Fibroblast of the conjunctiva (primary cell): Measurements from ENCODE around the gene RXRB.

Experiments used
- DNase-seq: peaks from one replicate; pipeline ENCODE4 v3.0.0-alpha.2; 2010; ENCODE audit warnings: low read depth

The RXRB gene

DNA sequence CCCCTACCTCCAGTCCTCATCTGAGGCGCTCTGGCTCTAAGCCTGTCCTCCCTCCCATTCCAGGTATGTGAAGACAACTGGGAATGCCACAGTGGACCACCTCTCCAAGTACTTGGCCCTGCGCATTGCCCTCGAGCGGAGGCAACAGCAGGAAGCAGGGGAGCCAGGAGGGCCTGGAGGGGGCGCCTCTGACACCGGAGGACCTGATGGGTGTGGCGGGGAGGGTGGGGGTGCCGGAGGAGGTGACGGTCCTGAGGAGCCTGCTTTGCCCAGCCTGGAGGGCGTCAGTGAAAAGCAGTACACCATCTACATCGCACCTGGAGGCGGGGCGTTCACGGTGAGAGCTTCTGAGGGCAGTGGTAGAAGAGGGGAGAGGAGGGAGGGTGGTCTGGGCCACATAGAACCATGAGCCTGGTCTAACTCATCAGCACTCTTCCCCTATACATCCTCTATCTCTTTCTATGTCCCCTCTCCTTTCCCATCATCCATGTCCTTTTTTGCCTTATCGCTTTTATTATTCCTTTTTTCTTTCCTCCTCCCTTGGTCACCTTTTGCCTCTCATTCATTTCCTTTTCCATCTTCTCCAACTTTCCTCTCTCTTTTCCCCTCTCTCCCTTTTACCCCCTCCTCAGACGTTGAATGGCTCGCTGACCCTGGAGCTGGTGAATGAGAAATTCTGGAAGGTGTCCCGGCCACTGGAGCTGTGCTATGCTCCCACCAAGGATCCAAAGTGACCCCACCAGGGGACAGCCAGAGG is 11.4 kb upstream of the RXRB start:
- no peak for DNase-seq

DNA sequence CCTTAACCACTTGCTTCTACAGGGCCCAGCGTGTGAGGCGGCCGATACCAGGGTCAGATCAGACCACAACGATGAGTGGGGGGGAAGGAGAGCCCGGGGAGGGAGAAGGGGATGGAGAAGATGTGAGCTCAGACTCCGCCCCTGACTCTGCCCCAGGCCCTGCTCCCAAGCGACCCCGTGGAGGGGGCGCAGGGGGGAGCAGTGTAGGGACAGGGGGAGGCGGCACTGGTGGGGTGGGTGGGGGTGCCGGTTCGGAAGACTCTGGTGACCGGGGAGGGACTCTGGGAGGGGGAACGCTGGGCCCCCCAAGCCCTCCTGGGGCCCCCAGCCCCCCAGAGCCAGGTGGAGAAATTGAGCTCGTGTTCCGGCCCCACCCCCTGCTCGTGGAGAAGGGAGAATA is 10.7 kb upstream of the RXRB start:
- no peak for DNase-seq

DNA sequence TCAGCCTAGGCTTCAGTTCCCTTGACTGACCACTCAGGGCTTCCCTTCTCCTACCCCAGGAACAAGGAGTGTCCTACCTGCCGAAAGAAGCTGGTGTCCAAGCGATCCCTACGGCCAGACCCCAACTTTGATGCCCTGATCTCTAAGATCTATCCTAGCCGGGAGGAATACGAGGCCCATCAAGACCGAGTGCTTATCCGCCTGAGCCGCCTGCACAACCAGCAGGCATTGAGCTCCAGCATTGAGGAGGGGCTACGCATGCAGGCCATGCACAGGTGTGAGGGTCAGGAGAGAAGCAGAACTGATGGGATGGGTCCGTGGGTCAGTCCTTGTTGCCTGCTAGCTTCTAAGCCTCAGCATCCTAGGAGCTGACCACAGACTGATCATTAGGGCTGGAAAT is 9.4 kb upstream of the RXRB start:
- no peak for DNase-seq

GRCh38 chr6:33208091-33208967 is 7.9 kb upstream of the RXRB start, which contains the start of gene RING1:
Gene RING1 (plus strand): TSS chr6:33208500. CDS start chr6:33208823, 323 bp downstream.
- DNase-seq = no peak

DNA sequence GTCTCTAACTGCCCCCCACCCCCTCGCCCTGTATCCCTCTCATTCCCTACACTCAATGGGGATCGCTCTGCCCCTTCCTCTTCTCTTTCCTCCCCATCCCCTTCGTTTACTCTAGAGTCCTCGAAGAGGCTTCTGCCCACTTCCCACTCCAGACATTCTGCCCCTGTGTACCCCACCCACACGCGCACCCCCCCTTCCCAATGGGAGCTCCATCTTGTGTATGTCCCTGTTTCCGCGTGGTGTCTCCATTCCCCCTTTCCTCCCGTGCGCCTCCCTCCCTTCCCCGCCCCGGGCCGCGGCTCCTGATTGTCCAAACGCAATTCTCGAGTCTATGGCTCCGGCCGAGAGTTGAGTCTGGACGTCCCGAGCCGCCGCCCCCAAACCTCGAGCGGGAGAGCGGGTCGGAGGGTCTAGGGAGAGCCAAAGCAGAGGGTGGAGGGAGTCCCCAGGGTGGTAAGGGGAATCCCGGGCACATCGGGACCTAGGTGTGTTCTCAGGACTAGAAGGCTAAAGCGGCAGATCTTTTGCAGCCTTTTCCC is 7.2 kb upstream of the RXRB start:
- DNase-seq = no peak

DNA sequence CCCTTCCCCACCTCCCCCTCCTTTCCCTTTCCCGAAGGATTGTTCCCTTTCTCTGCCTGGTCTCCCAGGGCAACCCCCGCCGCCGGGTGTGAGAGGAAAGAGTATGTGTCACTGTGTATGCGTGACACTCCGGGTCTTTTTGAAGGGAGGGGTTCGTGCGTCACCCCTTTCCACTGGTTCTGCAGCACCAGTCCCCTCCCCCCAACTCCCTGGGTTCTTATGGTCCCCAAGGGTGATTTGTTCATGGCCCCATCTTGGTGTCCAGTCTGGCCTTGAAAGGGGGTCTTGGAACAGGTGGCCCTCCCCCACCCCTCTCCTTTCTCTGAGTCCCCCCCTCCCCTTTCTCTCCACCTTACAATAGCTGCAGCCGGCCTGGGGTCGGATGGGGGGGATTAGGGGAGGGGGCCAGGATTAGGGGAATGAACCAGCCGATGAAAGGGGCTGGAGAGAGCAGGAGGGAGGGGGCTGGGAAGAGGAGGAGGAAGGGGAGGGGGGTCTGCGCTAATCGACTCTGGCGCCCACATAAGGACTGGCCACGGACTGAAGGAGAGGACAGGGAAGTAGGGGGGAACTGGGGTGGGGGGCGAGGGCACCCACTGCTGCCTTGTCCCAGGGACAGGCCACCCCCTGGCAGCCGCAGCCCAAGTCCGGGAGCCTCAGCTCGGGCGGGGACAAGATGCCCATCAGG is 6.5 kb upstream of the RXRB start:
- DNase-seq = no peak

- no peak for DNase-seq
Measured at GRCh38 chr6:33206027-33206863, 5.8 kb upstream of the RXRB start.

DNA sequence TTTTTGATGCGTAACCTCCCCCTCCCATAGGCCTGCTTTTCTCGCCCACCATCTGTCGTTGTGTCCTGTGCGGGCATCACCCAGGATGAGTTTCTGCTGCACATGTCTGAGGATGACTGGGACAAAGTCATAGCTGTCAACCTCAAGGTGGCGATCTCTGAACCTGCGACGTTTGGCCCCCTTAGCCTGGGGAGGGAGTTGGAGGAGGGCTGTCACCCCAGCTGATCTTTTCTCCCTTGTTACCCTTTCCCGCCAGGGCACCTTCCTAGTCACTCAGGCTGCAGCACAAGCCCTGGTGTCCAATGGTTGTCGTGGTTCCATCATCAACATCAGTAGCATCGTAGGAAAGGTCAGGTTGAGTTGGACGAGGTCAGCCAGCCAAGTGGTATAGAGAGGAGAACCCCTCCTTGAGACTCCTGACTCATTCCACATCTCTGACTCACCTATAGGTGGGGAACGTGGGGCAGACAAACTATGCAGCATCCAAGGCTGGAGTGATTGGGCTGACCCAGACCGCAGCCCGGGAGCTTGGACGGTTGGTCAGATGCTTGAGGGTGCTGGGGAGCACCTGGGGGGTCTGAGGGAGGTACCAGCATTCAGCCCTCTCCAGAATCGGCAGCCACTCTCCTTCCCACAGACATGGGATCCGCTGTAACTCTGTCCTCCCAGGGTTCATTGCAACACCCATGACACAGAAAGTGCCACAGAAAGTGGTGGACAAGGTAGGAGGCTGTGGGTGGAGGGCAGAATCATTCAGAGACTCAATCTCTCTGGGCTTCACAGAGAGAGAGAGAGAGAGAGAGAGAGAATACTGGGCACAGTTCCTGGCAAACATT is 4.9 kb upstream of the RXRB start:
- no peak for DNase-seq

DNA sequence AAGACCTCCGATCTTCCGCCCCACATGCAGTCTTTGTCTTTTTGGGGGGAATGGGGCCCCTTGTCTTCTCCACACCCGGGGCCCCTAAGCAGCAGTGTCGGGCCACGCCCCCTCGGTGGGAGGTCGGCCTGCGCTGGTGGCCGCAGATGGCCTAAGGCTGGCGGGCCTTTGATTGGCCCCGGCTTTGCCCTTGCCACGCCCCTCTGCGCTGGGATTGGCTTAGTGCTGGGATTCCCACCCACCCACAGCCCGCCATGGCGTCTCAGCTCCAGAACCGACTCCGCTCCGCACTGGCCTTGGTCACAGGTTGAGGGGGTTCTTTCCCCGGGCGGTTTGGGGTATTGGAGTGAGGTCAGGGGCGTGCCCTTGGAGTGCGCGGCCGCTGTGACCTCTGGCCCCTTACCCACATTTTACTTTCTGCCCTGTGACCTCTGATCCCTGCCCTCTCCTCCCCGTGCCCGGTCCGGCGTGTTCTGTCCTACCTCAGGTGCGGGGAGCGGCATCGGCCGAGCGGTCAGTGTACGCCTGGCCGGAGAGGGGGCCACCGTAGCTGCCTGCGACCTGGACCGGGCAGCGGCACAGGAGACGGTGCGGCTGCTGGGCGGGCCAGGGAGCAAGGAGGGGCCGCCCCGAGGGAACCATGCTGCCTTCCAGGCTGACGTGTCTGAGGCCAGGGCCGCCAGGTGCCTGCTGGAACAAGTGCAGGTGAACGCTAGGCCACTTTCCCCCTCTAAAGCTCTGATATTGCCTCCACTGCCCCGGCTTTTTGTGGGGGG is 4.1 kb upstream of the RXRB start, which contains the start of gene HSD17B8:
Gene HSD17B8, plus strand, starts transcription at position 241 of the 776 bp plus-strand sequence. Its CDS starts 14 bp downstream, at position 255.
- DNase-seq = peak; percentile 80

- DNase-seq = no peak
Measured at GRCh38 chr6:33204165-33204414, 3.6 kb upstream of the RXRB start.

DNA sequence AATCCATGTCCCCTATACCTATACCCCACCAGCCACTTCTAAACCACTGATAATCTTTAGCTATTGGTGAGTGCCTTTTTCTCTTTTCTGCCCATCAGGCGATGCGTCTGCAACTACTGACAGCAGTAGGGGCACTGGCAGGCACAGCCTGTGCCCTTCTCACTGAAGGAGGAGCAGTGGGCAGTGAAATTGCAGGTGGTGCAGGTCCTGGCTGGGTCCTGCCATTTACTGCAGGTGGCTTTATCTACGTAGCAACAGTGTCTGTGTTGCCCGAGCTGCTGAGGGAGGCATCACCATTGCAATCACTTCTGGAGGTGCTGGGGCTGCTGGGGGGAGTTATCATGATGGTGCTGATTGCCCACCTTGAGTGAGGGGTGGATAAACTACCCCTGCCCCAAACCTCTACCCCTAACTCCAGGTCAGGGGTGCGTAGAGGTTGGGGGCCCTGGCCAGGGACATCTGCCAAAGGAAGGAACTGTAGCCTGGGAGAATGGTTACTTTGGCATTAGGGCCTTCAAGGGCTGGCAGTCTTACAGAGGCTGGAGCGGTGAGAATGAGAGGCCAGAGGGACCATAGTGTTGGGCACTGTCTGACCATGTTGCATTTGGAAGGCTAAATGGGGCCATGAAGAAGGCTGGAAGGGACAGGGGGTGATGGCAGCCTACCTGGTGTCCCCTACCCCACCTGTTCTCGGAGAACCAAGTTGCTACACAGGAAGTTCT is 3.1 kb upstream of the RXRB start:
- no peak for DNase-seq

- DNase-seq = no peak
Measured at GRCh38 chr6:33202799-33203198, 2.3 kb upstream of the RXRB start.

DNA sequence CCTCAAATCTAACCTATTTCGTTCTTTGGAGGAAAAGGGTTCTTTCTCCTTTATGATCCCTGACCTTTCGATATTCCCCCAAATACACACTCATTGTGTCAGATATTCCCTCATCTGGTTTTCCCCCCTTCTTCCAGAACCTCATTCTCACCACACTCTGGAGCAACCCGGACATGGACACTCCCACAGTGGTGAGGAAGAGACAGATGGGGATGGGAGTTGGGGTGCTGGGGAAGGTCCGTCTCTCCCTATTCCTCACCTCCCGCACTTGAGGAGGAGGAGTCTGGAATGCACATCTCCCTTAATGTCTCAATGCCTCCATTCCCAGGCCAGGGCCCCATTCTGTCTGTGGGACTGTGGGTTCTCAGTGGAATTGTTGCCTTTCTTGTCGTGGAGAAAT is 1.5 kb upstream of the RXRB start:
- DNase-seq = no peak

GRCh38 chr6:33201147-33201545 is 681 bp upstream of the RXRB start:
- no peak for DNase-seq

DNA sequence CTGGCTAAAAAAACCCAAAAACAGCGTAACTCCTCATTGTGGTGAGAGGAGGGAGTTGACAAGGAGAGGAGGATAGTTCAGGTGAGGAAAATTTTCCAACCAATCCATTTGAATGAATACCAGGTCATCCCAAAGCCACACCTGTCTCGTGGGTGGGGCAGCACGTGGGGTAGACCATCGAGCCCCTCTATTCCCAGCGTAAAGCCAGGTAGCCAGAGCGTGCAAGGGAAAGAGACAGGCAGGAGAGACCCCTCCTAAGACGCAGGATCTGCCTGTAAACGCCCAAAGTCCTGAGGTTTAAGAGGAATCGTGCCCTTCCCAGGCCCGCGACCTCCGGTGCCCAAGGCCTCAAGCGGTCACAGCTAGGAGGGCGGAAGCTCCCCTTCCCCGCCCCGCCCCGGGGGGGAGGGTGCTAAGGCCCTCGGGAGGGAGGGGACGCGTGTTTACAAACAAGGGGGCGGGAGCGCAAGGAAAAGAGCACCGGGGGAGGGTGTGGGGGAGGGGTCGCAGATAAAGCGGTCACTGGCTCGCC is 712 bp downstream of the RXRB start:
- no peak for DNase-seq

- DNase-seq = no peak
Measured at GRCh38 chr6:33198853-33199436, 1.5 kb downstream of the RXRB start.

DNA sequence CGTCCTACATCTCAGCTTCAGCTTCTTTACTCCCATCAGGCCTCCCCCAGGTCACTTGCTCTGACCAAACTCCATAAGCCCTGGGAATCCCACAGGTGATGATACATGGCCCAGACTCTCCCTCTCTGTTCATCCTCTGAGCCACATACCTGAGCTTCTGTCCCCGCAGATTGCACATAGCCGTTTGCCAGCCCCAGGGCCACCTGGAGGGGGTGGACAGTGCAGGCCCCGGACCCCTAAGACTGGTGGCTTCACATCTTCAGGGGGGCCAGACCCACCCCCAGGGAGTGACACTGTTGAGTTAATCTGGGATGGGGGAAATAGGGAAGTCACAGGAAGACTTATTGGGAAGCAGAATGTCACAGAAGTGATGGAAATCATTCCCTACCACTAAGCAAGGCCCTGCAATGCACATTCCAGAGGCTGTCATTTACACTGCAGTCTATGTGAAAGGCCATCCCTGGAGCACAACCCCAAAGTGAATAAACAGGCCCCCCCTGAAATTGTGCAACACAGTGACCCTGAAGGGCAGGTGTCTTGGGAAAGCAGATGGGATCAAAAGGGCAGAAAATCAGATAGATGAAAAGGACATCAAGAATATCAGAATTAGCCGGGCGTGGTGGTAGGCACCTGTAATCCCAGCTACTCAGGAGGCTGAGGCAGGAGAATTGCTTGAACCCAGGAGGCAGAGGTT is 2.2 kb downstream of the RXRB start:
- no peak for DNase-seq
